Fibroblast of the conjunctiva (primary cell): ENCODE results near the gene NOSTRIN.
"Not testable (repeated sequence)": the region's sequence is repeated elsewhere in the genome, so short reads cannot be mapped to it uniquely, and the experiment has no call there.

Experiments used
- DNase-seq: peaks from one replicate; pipeline ENCODE4 v3.0.0-alpha.2; 2010; ENCODE audit warnings: low read depth

NOSTRIN gene

GRCh38 chr2:168819829-168820489, 17.5 kb downstream of the NOSTRIN start:
- DNase-seq, result no peak

- no peak for DNase-seq
Measured at GRCh38 chr2:168821577-168821976, 19.1 kb downstream of the NOSTRIN start.

- DNase-seq, result no peak
Measured at GRCh38 chr2:168821992-168822391, 19.6 kb downstream of the NOSTRIN start.

- no peak for DNase-seq
Measured at GRCh38 chr2:168825126-168825525, 22.7 kb downstream of the NOSTRIN start.

GRCh38 chr2:168830958-168831357, 28.5 kb downstream of the NOSTRIN start:
- DNase-seq, result no peak

- DNase-seq, result no peak
Measured at GRCh38 chr2:168831662-168832061, 29.2 kb downstream of the NOSTRIN start.

- no peak for DNase-seq
Measured at GRCh38 chr2:168835969-168836368, 33.5 kb downstream of the NOSTRIN start.

- no peak for DNase-seq
Measured at GRCh38 chr2:168841445-168841844, 39.0 kb downstream of the NOSTRIN start.

- no peak for DNase-seq
Measured at GRCh38 chr2:168843253-168843652, 40.8 kb downstream of the NOSTRIN start.

GRCh38 chr2:168848225-168848624, 45.8 kb downstream of the NOSTRIN start:
- DNase-seq, result no peak

- DNase-seq, result peak; percentile 17
Measured at GRCh38 chr2:168849610-168850009, 47.2 kb downstream of the NOSTRIN start.

- no peak for DNase-seq
Measured at GRCh38 chr2:168850846-168851245, 48.4 kb downstream of the NOSTRIN start.

GRCh38 chr2:168851674-168852320, 49.4 kb downstream of the NOSTRIN start:
- peak; percentile 47 for DNase-seq

GRCh38 chr2:168852481-168852880, 50.0 kb downstream of the NOSTRIN start:
- DNase-seq, result no peak

GRCh38 chr2:168853471-168853870, 51.0 kb downstream of the NOSTRIN start:
- no peak for DNase-seq

GRCh38 chr2:168854651-168855050, 52.2 kb downstream of the NOSTRIN start:
- DNase-seq, result no peak

GRCh38 chr2:168855601-168856000, 53.2 kb downstream of the NOSTRIN start:
- DNase-seq, result no peak

GRCh38 chr2:168858146-168858545, 55.7 kb downstream of the NOSTRIN start:
- DNase-seq, result no peak

- DNase-seq, result not testable (repeated sequence)
Measured at GRCh38 chr2:168867164-168867563, 64.7 kb downstream of the NOSTRIN start.

- not testable (repeated sequence) for DNase-seq
Measured at GRCh38 chr2:168870369-168870768, 67.9 kb downstream of the NOSTRIN start.

- not testable (repeated sequence) for DNase-seq
Measured at GRCh38 chr2:168870824-168871223, 68.4 kb downstream of the NOSTRIN start.

GRCh38 chr2:168874368-168875054, 72.1 kb downstream of the NOSTRIN start:
- no peak for DNase-seq

- DNase-seq, result not testable (repeated sequence)
Measured at GRCh38 chr2:168882163-168882562, 79.7 kb downstream of the NOSTRIN start.
